ENCODE results near the gene DIDO1.

The DIDO1 gene

GRCh38 chr20:62959101-62959971 lies 33.0 kb upstream of the DIDO1 start:
- CTCF ChIA-PET, result interaction anchor here (1.2 to 2.7 kb wide), 4 partner anchors 8 to 50 kb away, joined by 4 to 17 read pairs (median 6); no protein-coding TSS in a partner anchor
- no peak for DNase-seq (ENCODE audit: extremely low spot score)
- POLR2A ChIA-PET, result no interaction called here
- no peak for TF ChIP-seq CTCF (IDR thresholded peaks at IDR 0.05; ENCODE audit: control extremely low read depth, extremely low read depth, low read depth, missing control alignments)

DNA sequence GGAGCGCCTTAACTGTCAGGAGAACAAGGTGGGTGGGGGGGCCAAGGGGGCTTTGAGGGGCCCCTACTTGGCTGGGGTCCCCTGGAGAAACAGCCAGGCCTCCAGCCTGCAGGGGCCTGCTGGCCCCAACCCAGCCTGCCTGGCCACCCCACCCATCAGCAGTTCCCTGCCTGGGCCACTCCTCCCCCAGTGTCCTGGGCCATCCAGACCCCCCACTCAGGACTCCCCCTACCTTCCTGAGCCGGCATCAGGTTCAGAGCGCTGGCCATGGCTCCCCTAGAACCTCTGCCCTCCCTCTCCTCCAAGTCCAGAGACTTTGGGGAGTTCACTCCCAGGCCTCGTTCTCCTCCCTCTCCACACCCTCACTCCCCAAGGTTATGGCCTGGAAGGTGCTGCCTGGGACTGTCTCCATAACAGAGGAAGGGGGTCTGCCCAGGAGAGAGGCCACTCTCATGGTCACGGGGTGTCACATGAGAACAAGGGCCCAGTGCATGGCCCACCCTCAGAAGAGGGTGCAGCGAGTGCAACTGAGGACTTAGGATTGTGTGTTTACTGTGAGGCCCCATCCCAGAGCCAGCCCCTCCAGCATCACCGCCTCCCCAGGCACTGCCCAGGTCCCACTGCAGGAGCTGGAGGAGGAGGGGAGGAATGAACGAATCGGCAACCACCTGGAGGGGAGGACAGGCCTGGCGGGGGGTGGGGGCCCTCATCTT lies 32.2 kb upstream of the DIDO1 start:
- ChIA-PET POLR2A (no interaction called here), CTCF (interaction anchor here (1.2 to 2.7 kb wide), 5 partner anchors 9 to 51 kb away, joined by 4 to 17 read pairs (median 6); no protein-coding TSS in a partner anchor)
- TF ChIP-seq CTCF (IDR thresholded peaks at IDR 0.05; ENCODE audit: control extremely low read depth, extremely low read depth, low read depth, missing control alignments), result no peak
- no peak for DNase-seq (ENCODE audit: extremely low spot score)

- ChIA-PET CTCF (interaction anchor here (1.1 to 1.9 kb wide), 4 partner anchors 13 to 57 kb away, joined by 3 to 7 read pairs (median 4); no protein-coding TSS in a partner anchor), POLR2A (no interaction called here)
- TF ChIP-seq CTCF (IDR thresholded peaks at IDR 0.05; ENCODE audit: control extremely low read depth, extremely low read depth, low read depth, missing control alignments), result no peak
- DNase-seq (ENCODE audit: extremely low spot score), result no peak
Measured at GRCh38 chr20:62957136-62958117, 31.1 kb upstream of the DIDO1 start.

DNA sequence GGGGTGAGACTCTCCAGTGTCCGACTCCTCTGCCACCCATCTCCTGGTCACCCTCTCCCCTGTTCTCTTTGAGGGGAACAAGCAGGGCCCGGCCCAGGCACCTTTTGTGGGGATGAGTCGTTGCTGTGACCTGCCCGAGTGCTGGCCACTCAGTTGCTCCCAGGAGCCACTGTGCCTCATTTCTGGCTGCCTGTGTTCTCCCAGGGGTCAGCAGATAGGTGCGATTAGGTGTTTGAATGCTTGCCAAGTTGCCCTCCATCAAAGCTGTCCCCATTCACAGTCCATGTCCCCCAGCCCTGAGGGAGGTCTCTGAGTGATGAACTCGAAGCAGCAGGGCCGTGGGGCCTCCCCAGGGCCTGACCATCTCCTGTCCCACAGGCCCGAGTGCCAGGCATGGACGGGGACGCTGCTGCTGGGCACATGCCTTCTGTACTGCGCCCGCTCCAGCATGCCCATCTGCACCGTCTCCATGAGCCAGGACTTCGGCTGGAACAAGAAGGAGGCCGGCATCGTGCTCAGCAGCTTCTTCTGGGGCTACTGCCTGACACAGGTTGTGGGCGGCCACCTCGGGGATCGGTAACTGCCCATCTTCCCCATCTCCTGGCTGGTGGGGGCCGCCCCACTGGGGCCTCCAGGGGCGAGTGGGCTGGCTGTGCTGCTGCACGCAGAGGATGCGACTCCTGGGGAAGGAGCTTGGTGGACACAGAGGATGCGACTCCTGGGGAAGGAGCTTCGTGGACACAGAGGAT lies 30.3 kb upstream of the DIDO1 start:
- ChIA-PET POLR2A (interaction anchor here (0.5 kb wide), 1 partner anchor 564 kb away, joined by 5 read pairs; no protein-coding TSS in a partner anchor), CTCF (interaction anchor here (1.1 to 4.2 kb wide), 6 partner anchors 14 to 56 kb away, joined by 3 to 17 read pairs (median 4); no protein-coding TSS in a partner anchor)
- TF ChIP-seq CTCF (IDR thresholded peaks at IDR 0.05; ENCODE audit: control extremely low read depth, extremely low read depth, low read depth, missing control alignments), result no peak
- no peak for DNase-seq (ENCODE audit: extremely low spot score)

GRCh38 chr20:62955519-62956386 lies 29.4 kb upstream of the DIDO1 start:
- no peak for TF ChIP-seq CTCF (IDR thresholded peaks at IDR 0.05; ENCODE audit: control extremely low read depth, extremely low read depth, low read depth, missing control alignments)
- ChIA-PET CTCF (interaction anchor here (1.0 to 6.9 kb wide), 7 partner anchors 15 to 267 kb away, joined by 3 to 33 read pairs (median 17); no protein-coding TSS in a partner anchor), POLR2A (interaction anchor here (1.5 kb wide), 1 partner anchor 16 kb away, joined by 7 read pairs; no protein-coding TSS in a partner anchor)
- no peak for DNase-seq (ENCODE audit: extremely low spot score)
